HCT116 (cell line): ENCODE results near the gene CASKIN2. TPM values are rescaled to one million over a fixed set of nuclear protein-coding genes. Genes with fewer than 3 reads are reported as not detected.

Source experiments
- ATAC-seq: fragments of 200-7000 bp; cut with Tn5 transposase; 2 replicates; pipeline ENCODE4 v1.9.1; 2020; ENCODE audit warnings: mild to moderate bottlenecking, moderate library complexity
- BruUV-seq: library from RNA; stranded (reverse); fragments of 400-500 nt; replicated peaks from 2 replicates; lab custom pipeline; 2021; lab: Mats Ljungman, UMichigan
- CTCF ChIA-PET: fragments of 300-600 bp; sonication (Branson Sonifier 250); formaldehyde crosslinking; loops from one replicate; lab custom pipeline; 2021; ENCODE audit warnings: antibody characterized with exemption; lab: Charles Lee
- POLR2A ChIA-PET: fragments of 300-600, 350-600 bp; sonication (Branson Sonifier 250); formaldehyde crosslinking; loops from one replicate; lab custom pipeline; 2021; ENCODE audit warnings: antibody characterized with exemption; lab: Charles Lee
- RAD21 ChIA-PET, 2 experiments: fragments of 300-600 bp; sonication (Branson Sonifier 250); formaldehyde crosslinking; loops; one replicate each; lab custom pipeline; 2023; ENCODE audit warnings: low total read pairs in 2 of 2; ENCODE audit not compliant: uncharacterized antibody in 2 of 2, unreplicated experiment in 2 of 2, low non-redundant PET in 1 of 2; lab: Charles Lee
- DNase-seq: peaks from one replicate; pipeline ENCODE4 v3.0.0-alpha.2; 2010; ENCODE audit warnings: low read depth, low spot score
- H2AFZ ChIP-seq: fragments of 200-600 bp; shearing (Covaris generic), sonication (generic); 2 replicates; pipeline ENCODE4 v1.6.1; 2017; ENCODE audit warnings: low read depth, mixed run types, mixed read lengths, antibody characterized with exemption, low read length; ENCODE audit not compliant: poor library complexity, severe bottlenecking
- H3K27ac ChIP-seq: 2 replicates; pipeline ENCODE4 v1.5.1; 2012; ENCODE audit warnings: low read depth, low read length
- H3K27me3 ChIP-seq: fragments of 200-600 bp; sonication (generic); 2 replicates; pipeline ENCODE4 v1.6.1; 2016; ENCODE audit warnings: mixed run types, low read length, mixed read lengths; ENCODE audit not compliant: insufficient read depth
- H3K36me3 ChIP-seq, 2 experiments: fragments of 200-500 bp in 1 of 2; fragments of 200-600 bp in 1 of 2; sonication (Bioruptor generic) in 1 of 2; sonication (generic) in 1 of 2; 2 replicates each; pipeline versions ENCODE4 v1.5.1 to v1.6.1; 2014 to 2016; ENCODE audit warnings: low read length in 2 of 2, inconsistent platforms in 1 of 2, mixed read lengths in 1 of 2, mixed run types in 1 of 2; ENCODE audit not compliant: insufficient read depth in 2 of 2, control insufficient read depth in 1 of 2
- H3K4me1 ChIP-seq, 2 experiments: fragments of 200-600 bp in 1 of 2; sonication (generic) in 1 of 2; 2 replicates each; pipeline versions ENCODE4 v1.5.1 to v1.6.1; 2012 to 2017; ENCODE audit warnings: low read length in 2 of 2, inconsistent platforms in 1 of 2, mild to moderate bottlenecking in 1 of 2, mixed read lengths in 1 of 2, mixed run types in 1 of 2, moderate library complexity in 1 of 2; ENCODE audit not compliant: insufficient read depth in 2 of 2, control insufficient read depth in 1 of 2
- H3K4me2 ChIP-seq: fragments of 200-600 bp; sonication (generic); 2 replicates; pipeline ENCODE4 v1.6.1; 2017; ENCODE audit warnings: mixed run types, low read length, mixed read lengths
- H3K4me3 ChIP-seq, 2 experiments: fragments of 200-600 bp in 1 of 2; sonication (generic) in 1 of 2; replicated peaks in 1 of 2; 2 replicates each; pipeline ENCODE4 v1.5.1; 2011 to 2016; ENCODE audit warnings: low read length in 2 of 2, control low read depth in 1 of 2, low read depth in 1 of 2, mild to moderate bottlenecking in 1 of 2, mixed read lengths in 1 of 2, mixed run types in 1 of 2
- H3K79me2 ChIP-seq: fragments of 200-600 bp; sonication (generic); 2 replicates; pipeline ENCODE4 v1.6.1; 2017; ENCODE audit warnings: mild to moderate bottlenecking, mixed run types, low read length, moderate library complexity, mixed read lengths; ENCODE audit not compliant: insufficient read depth
- H3K9ac ChIP-seq: fragments of 200-600 bp; sonication (generic); 2 replicates; pipeline ENCODE4 v1.6.1; 2016; ENCODE audit warnings: low read length, mixed read lengths
- H3K9me2 ChIP-seq: fragments of 200-600 bp; sonication (generic), shearing (Covaris generic); 2 replicates; pipeline ENCODE4 v1.6.1; 2017; ENCODE audit warnings: mixed run types, mild to moderate bottlenecking, moderate library complexity; ENCODE audit not compliant: insufficient read depth
- H3K9me3 ChIP-seq, 2 experiments: fragments of 200-500 bp in 1 of 2; fragments of 200-600 bp in 1 of 2; sonication (Bioruptor generic) in 1 of 2; sonication (generic) in 1 of 2; 2 replicates each; pipeline ENCODE4 v1.6.1; 2014 to 2017; ENCODE audit warnings: low read length in 2 of 2, mixed read lengths in 2 of 2, inconsistent platforms in 1 of 2, low read depth in 1 of 2, mild to moderate bottlenecking in 1 of 2, mixed run types in 1 of 2, moderate library complexity in 1 of 2; ENCODE audit not compliant: control insufficient read depth in 1 of 2, insufficient read depth in 1 of 2
- H4K20me1 ChIP-seq: fragments of 200-600 bp; sonication (generic), shearing (Covaris generic); 2 replicates; pipeline ENCODE4 v1.6.1; 2017; ENCODE audit warnings: mixed run types, mild to moderate bottlenecking, moderate library complexity; ENCODE audit not compliant: insufficient read depth
- POLR2A ChIP-seq: IDR thresholded peaks from 2 replicates; pipeline ENCODE4 v1.7.0; 2011; ENCODE audit warnings: borderline replicate concordance; ENCODE audit not compliant: insufficient read depth, insufficient read length; ENCODE audit errors: extremely low read depth
- POLR2AphosphoS5 ChIP-seq: IDR thresholded peaks from 2 replicates; pipeline ENCODE4 v1.6.1; 2011; ENCODE audit warnings: mild to moderate bottlenecking, low read depth, low read length, moderate library complexity
- SIN3A ChIP-seq: IDR thresholded peaks from 2 replicates; pipeline ENCODE4 v1.6.1; 2012; ENCODE audit warnings: low read depth
- intact Hi-C: fragments of 100-400 bp; cut with micrococcal nuclease; formaldehyde crosslinking; loops from 2 replicates; pipeline ENCODE4 v1.10.0; 2022
- total RNA-seq: library from RNA; stranded (reverse); gene quantifications from one replicate; pipeline ENCODE4 v1.2.1, GENCODE V29; 2021; ENCODE audit not compliant: unreplicated experiment

Gene CASKIN2
- total RNA-seq, 1 experiment from 2014 or later: 38.4 TPM

GRCh38 chr17:75511610-75512575 is 3.4 kb downstream of the CASKIN2 start:
- CTCF ChIA-PET: interaction anchor here (1.0 kb wide), 1 partner anchor 13 kb away, joined by 4 read pairs; the partner anchor contains the start of gene LLGL2
- no peaks in the 10 kb centered on the region for H3K27me3 ChIP-seq

GRCh38 chr17:75511270-75511609 is 4.1 kb downstream of the CASKIN2 start:
- POLR2A ChIA-PET: interaction anchor here (0.6 kb wide), 1 partner anchor 8 kb away, joined by 3 read pairs; no protein-coding TSS in a partner anchor

More at GRCh38 chr17:75511610-75512575, 3.4 kb downstream of the CASKIN2 start:
- POLR2A ChIA-PET: interaction anchor here (0.6 to 1.0 kb wide), 3 partner anchors 9 to 223 kb away, joined by 3 read pairs; partner anchors contain the start of gene SLC25A19
- Histone ChIP-seq H4K20me1 (no peaks in the 10 kb centered on the region; the same call in 1 of the 2 replicates), H3K27ac (peak overlapping the region; percentile 35; the same call in 1 of the 2 replicates), H2AFZ (no peak overlapping the region), H3K9ac (no peak overlapping the region), H3K9me2 (no peaks in the 10 kb centered on the region), H3K4me1 (peaks cover 21 to 56% of the 10 kb centered on the region in 2 experiments), H3K4me3 (no peak overlapping the region), H3K4me2 (peak overlapping the region; percentile 36), H3K79me2 (peaks cover 55% of the 10 kb centered on the region), H3K9me3 (no peaks in the 10 kb centered on the region), H3K36me3 (peaks cover 5 to 27% of the 10 kb centered on the region in 2 experiments; a peak in 2 of 4 replicates)
- BruUV-seq: no TSS peak
- RAD21 ChIA-PET: no interaction called here
- no peak for ATAC-seq
- DNase-seq: no peak
- intact Hi-C loops: loop anchor here (10.0 kb wide), 1 partner anchor 233 kb away; no protein-coding TSS in a partner anchor
- TF ChIP-seq POLR2AphosphoS5 (peak; percentile 28; the same call in 1 of the 2 replicates), POLR2A (no peak)

More at GRCh38 chr17:75511270-75511609, 4.1 kb downstream of the CASKIN2 start:
- RAD21 ChIA-PET: no interaction called here
- CTCF ChIA-PET: interaction anchor here (1.3 kb wide), 1 partner anchor 90 kb away, joined by 3 read pairs; no protein-coding TSS in a partner anchor
- H2AFZ ChIP-seq: no peak overlapping the region
- no peak overlapping the region for H3K4me3 ChIP-seq
- no TSS peak for BruUV-seq
- ATAC-seq (no peak), DNase-seq (no peak)
- H3K4me1 ChIP-seq: peaks cover 21 to 56% of the 10 kb centered on the region in 2 experiments
- H3K9me3 ChIP-seq: no peaks in the 10 kb centered on the region
- H3K27me3 ChIP-seq: no peaks in the 10 kb centered on the region
- TF ChIP-seq SIN3A: no peak
- H3K9me2 ChIP-seq: no peaks in the 10 kb centered on the region
- peaks cover 51% of the 10 kb centered on the region for H3K79me2 ChIP-seq
- H3K36me3 ChIP-seq: peaks cover 9 to 32% of the 10 kb centered on the region in 2 experiments; a peak in 2 of 4 replicates
- intact Hi-C loops: loop anchor here (10.0 kb wide), 1 partner anchor 234 kb away; no protein-coding TSS in a partner anchor
- H4K20me1 ChIP-seq: no peaks in the 10 kb centered on the region; the same call in 1 of the 2 replicates
- peak overlapping the region; percentile 35; the same call in 1 of the 2 replicates for H3K27ac ChIP-seq
- H3K9ac ChIP-seq: no peak overlapping the region
- no peak overlapping the region for H3K4me2 ChIP-seq
